Measurements from ENCODE around the gene UBL4B.

UBL4B gene

DNA sequence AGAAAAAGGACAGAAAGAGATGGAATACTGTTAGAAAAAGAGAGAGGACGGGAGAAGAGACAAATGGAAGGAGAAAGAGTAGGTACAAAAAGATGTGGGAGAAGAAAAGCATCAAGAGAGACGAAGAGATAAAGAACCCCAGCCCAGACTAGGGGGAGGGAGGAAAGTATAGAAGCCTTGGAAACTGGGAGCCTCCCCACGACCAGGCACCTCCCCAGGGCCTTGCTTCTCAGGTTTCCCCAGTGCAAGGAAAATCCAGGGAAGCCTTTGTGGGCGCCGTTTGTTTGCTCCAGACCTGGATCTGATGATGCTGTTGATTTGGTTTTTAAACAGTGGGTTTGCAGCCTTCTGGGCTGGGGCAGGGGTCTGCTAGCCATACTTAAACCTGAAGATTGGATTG, 26.6 kb upstream of the UBL4B start:
- DNase-seq (ENCODE audit: low read depth), result no peak

GRCh38 chr1:110086961-110087360, 25.3 kb upstream of the UBL4B start:
- DNase-seq (ENCODE audit: low read depth), result no peak

DNA sequence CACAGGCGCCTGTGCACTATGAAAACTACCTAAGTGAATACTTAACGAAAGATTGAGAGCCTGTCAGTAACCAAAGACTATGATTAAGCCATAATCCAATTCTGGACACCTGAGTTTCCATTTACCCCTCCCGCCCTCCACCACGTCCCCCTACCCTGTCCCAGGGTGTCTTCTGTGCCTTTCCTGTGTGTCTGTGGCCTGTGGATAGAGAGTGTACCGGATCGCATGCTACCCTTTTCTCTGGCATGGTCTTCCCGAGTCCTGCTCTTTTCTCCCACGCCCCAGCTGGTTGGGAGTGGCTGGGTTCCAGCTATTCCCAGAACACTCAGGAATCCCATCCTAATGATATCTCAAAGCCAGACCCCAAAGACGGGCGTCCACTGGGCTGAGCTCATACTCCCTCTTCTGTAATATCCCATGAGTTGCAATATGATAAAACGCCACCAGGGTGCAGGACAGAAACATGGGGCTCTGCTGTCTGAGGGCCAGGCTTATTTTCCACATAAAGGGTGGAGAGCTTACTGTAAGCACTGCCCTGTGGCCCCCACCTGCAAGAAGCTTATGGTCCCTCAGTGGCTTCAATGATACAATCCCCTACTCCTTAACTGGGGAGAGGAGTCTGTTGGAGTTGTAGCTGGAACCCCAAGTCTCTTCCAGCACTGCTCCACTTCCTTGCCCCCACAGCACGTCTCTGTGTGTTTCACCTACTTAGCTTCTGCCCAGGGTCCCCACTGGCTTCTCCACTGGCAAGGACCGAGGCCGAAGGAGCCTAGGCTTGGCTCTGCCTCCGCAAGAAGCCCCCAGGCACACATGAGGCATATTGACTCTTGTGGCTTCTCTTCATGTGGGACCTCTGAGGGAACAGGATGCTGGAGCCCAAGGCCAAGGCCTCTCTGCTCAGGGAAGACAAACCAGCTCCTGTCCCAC, 24.2 kb upstream of the UBL4B start:
- no peak for DNase-seq (ENCODE audit: low read depth)

GRCh38 chr1:110088739-110089316, 23.4 kb upstream of the UBL4B start:
- DNase-seq (ENCODE audit: low read depth), result no peak

- no peak for DNase-seq (ENCODE audit: low read depth)
Measured at GRCh38 chr1:110089561-110090275, 22.5 kb upstream of the UBL4B start.

GRCh38 chr1:110091381-110091780, 20.9 kb upstream of the UBL4B start:
- DNase-seq (ENCODE audit: low read depth), result no peak

GRCh38 chr1:110091791-110092190, 20.5 kb upstream of the UBL4B start:
- no peak for DNase-seq (ENCODE audit: low read depth)

DNA sequence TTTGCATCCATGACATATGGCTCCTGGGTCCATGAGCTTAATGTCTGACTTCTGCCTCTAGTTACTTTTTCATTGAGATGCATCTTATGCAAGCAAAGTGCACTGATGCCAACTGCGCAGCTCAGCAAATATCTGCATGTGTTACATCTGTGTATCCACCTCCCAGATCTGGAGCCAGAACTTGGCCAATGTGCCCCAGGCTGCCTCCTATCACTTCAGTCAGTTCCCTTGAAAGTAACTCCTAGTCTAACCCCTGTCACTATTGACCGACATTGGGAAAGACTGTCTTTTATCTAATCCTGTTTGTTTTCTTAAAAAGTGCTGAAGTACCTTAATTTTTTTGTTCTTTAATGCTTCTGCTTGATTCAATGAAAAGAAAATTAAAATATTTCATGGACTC, 19.3 kb upstream of the UBL4B start:
- DNase-seq (ENCODE audit: low read depth), result no peak

- DNase-seq (ENCODE audit: low read depth), result no peak
Measured at GRCh38 chr1:110094931-110095654, 17.1 kb upstream of the UBL4B start.

DNA sequence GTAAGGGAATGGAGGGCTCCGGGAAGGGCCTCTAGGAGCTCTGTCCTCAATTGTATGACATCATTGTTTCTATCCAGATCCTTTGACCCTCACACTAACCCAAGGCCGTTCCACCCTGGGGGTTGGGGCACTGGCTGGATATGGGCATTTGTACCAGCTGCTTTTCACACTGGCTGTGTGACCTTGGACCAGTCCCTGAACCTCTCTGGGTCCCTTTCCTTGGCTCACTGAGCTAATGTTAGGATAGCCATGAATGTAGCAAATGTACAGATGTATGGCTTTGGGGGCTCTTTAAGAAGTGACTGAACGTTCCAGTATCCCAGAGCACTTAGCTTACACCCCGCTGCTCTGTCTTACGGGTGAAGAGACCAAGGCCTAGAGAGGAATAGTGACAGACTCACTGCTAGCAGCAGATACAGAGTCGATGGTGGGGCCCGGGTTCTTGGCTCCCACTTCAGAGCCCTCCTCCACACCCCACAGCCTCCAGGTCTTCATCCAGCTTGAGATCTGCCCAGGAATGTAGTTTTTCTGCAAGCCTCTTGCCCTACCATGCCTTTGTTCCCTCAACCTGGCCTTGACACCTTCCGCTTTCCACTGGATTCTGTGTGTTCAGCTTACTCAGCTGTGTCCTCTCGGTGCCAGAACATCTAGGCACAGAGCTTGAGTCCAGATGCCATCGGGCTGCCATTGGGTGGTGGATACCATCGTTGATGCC, 14.6 kb upstream of the UBL4B start:
- no peak for DNase-seq (ENCODE audit: low read depth)

DNA sequence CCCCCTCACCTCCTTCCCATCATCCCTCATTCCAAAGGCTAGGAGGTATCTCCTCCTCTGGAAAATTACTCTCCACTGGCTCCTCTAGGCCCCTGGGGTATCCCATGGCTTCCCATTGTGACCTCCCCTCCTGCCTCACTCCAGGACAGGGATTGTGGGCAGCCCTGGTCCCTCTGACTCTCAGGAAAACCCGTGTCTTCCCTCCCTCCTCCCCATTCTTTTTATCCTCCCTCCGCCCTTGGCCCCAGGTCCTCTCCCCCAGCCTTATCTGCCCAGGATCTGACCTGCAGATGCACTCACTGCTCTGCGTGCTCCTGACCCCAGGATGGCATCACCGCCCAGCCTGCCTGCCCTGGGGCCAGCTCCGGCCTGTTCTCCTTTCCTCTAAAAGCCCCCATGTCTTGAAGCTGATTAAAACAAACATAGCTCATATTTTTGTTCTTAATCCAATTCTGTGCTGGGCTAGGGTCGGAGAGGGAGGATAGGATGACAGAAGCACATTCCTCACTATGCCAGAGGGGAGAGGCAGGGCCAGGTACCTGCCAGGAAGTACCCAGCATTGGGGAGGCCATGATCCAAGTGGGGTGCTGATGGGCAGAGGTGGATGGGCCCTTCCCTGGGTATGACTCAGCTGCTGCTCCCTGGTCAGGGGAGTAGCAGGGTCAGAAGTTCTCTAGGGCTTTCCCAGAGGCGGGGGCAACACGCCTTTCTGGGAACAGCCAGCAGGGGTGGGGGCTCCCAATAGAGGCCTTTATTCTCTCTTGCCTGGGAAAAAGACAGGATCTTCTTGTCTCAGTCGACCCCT, 13.8 kb upstream of the UBL4B start:
- DNase-seq (ENCODE audit: low read depth), result no peak

- no peak for DNase-seq (ENCODE audit: low read depth)
Measured at GRCh38 chr1:110100335-110100734, 11.9 kb upstream of the UBL4B start.

- DNase-seq (ENCODE audit: low read depth), result no peak
Measured at GRCh38 chr1:110102081-110102480, 10.2 kb upstream of the UBL4B start.

GRCh38 chr1:110106013-110106941, 6.0 kb upstream of the UBL4B start:
- DNase-seq (ENCODE audit: low read depth), result no peak

DNA sequence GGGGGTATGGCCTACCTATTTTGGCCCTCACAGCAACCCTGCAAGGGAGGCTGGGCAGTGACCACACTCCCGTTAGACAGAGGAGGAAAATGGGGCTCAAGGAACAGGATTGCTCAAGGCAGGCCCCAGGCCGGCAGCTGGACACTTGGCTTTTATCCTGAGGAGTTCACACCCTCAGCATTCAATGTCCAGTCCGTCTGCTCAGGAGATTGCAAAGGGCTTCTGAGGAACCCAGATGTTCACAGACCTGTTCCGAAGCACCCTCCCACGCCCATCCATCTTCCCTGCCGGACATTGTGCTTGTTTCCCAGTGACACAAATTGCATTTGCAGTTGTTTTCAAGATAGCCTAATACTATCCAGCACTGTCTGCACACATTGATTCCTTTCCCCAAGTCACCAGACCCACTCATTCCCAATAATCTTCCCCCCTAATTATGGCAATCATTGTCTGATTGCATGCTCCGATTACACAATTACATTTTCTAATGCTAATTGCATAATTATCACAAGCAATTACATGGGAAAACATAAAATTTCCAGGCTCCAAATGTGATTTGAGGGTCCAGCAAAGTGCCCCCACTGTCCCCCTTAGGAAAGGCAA, 4.3 kb upstream of the UBL4B start:
- DNase-seq (ENCODE audit: low read depth), result no peak

GRCh38 chr1:110111081-110111480, 1.2 kb upstream of the UBL4B start:
- DNase-seq (ENCODE audit: low read depth), result no peak

GRCh38 chr1:110112656-110113055, 413 bp downstream of the UBL4B start:
- DNase-seq (ENCODE audit: low read depth), result no peak

GRCh38 chr1:110113551-110113950, 1.3 kb downstream of the UBL4B start:
- no peak for DNase-seq (ENCODE audit: low read depth)

GRCh38 chr1:110114173-110114572, 1.9 kb downstream of the UBL4B start:
- DNase-seq (ENCODE audit: low read depth), result no peak
